ENCODE measurements around the gene KANSL1. TPM values are rescaled to one million over a fixed set of nuclear protein-coding genes. Genes with fewer than 3 reads are reported as not detected.

The KANSL1 gene
- polyA plus RNA-seq, 1 of the 3 experiments (the other 2 are of a cell fraction): 10.0 TPM

- Histone ChIP-seq H3K4me3 (ENCODE audit: low read depth in 2 of 2, low read length in 1 of 2) (no peak overlapping the region), H3K9me2 (no peaks in the 10 kb centered on the region), H2AFZ (ENCODE audit: low read depth) (no peak overlapping the region), H3K4me1 (ENCODE audit: control insufficient read depth in 1 of 2, insufficient read depth in 2 of 2, low read depth in 1 of 2, low read length in 1 of 2) (peaks cover 0 to 18% of the 10 kb centered on the region in 2 experiments; a peak in 3 of 4 replicates), H3F3A (replicated peaks; ENCODE audit: insufficient read depth) (peaks cover 41% of the 10 kb centered on the region), H3K9me3 (no peaks in the 10 kb centered on the region), H3K4me2 (peak overlapping the region; percentile 43), H3K27ac (ENCODE audit: low read depth in 2 of 2, low read length in 1 of 2) (peak overlapping the region; percentile 30 to 71; a peak in 3 of 4 replicates), H3K36me3 (replicated peaks in 1 of 2; ENCODE audit: control insufficient read depth in 1 of 2, insufficient read depth in 2 of 2, low read length in 1 of 2) (peaks cover 2 to 26% of the 10 kb centered on the region in 2 experiments), H4K20me1 (ENCODE audit: insufficient read depth) (peaks cover 73% of the 10 kb centered on the region), H3K27me3 (ENCODE audit: insufficient read depth) (no peaks in the 10 kb centered on the region), H3K79me2 (ENCODE audit: insufficient read depth) (peaks cover 97% of the 10 kb centered on the region), H3K9ac (peak overlapping the region; percentile 5; the same call in 1 of the 2 replicates)
- POLR2A ChIA-PET: no interaction called here
- TF ChIP-seq POLR2AphosphoS5 (IDR thresholded peaks at IDR 0.05; ENCODE audit: low read depth, low read length) (peak; percentile 78), JUND (IDR thresholded peaks at IDR 0.05) (peak; percentile 88), PBX3 (IDR thresholded peaks at IDR 0.05) (peak; percentile 32; the same call in 1 of the 2 replicates), FOSL2 (IDR thresholded peaks at IDR 0.05; ENCODE audit: borderline replicate concordance, low read depth) (peak; percentile 67; the same call in 1 of the 2 replicates), NFIC (IDR thresholded peaks at IDR 0.05; ENCODE audit: borderline replicate concordance) (no peak), MAX (IDR thresholded peaks at IDR 0.05; ENCODE audit: low read depth) (no peak), USF1 (IDR thresholded peaks at IDR 0.05; ENCODE audit: borderline replicate concordance, low read depth) (no peak), NRF1 (IDR thresholded peaks at IDR 0.05; ENCODE audit: low read depth, low read length) (no peak), CTCF (IDR thresholded peaks at IDR 0.05) (no peak), TCF12 (IDR thresholded peaks at IDR 0.05) (peak; percentile 73), REST (IDR thresholded peaks at IDR 0.05; ENCODE audit: low read depth, low read length) (no peak), EP300 (IDR thresholded peaks at IDR 0.05; ENCODE audit: borderline replicate concordance in 1 of 2, low read depth in 1 of 2, low read length in 1 of 2) (no peak), TEAD4 (IDR thresholded peaks at IDR 0.05; ENCODE audit: borderline replicate concordance, insufficient read depth) (peak; percentile 86; the same call in 1 of the 2 replicates)
- no peak for DNase-seq
- WGBS (ENCODE audit: low lambda C conversion rate): 77% methylated on average over 1 of the region's 1 CpG
- CTCF ChIA-PET: interaction anchor here (0.8 kb wide), 2 partner anchors 10 to 112 kb away, joined by 3 read pairs; no protein-coding TSS in a partner anchor
Measured at GRCh38 chr17:46072998-46073397, 120.2 kb downstream of the KANSL1 start.
